ENCODE results near the gene FAM72A. TPM values are rescaled to one million over a fixed set of nuclear protein-coding genes. Genes with fewer than 3 reads are reported as not detected.
A peak's percentile ranks its signal among the peaks of the same experiment; 100 is the strongest.
"Not testable (repeated sequence)": the region's sequence is repeated elsewhere in the genome, so short reads cannot be mapped to it uniquely, and the experiment has no call there.

The FAM72A gene
- total and polyA plus RNA-seq, 8 donors = 3.9 to 7.7 (median 6.3) TPM

DNA sequence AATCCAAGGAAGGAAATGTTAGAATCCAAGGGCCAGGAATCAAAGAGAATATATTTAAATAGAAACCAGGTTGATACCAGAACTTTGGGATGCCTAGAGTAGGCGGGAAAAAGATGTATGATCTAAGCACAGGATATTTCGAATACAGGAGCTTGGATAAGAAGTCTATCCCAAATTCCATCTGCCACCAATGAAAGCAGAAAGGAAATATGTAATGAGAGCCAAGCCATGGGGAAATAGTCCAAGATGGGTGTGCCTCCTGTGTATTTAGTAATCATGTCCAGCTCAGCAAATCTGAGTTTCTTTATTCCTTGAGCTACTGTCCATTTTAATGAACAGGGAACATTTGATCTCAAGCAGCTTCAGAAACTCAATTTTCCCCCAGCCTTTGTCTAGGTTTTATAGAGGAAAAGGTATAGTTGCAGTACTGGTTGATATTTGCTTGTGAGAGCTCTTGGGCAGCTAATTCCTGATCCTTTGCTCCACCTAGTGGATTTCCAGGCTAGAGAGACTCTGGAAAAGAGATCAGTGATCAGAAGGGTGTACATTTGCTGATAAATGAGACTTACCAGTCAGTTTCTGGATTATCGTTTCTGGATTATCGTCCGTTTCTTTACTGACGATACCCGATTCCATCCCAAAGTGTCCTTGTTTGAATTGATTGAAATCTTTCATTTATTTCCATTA is 28.3 kb downstream of the FAM72A start:
- H3K9me3 ChIP-seq; H3K36me3 ChIP-seq; H3K4me1 ChIP-seq; intact Hi-C loops (cut with DNase I); H3K4me3 ChIP-seq; H3K27ac ChIP-seq; H3K27me3 ChIP-seq; DNase-seq: not testable (repeated sequence)
- peak; percentile 58 for ATAC-seq

DNA sequence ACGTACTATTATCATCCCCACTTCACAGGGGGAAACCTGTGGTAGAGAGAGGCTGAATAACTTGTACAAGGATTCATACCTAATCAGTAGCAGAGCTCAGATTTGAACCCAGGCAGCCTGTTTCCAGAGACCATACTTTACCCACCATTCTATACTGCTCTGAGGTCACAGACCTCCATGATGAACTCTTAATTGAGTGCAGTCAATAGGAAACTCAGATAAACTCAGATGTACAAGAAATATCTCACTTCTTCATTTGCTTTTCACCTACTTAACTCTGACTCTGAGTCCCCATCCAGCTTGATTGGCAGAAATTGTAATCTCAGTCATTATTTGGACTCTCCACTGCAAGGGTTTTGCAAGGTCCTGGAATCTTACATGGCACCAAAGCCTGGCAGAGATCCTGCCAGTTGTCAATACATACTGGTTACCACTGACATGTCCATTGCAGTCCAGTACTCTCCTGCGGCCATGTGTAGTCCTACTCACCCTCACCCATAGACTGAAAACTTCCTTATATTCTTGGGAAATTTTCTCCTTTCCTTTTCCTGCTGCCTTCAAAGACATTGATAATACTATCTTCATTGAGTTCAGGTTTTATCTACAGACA is 29.4 kb downstream of the FAM72A start:
- H3K9me3 ChIP-seq; DNase-seq; H3K36me3 ChIP-seq; ATAC-seq; H3K4me1 ChIP-seq; intact Hi-C loops (cut with DNase I); H3K27me3 ChIP-seq; H3K27ac ChIP-seq; H3K4me3 ChIP-seq: not testable (repeated sequence)

DNA sequence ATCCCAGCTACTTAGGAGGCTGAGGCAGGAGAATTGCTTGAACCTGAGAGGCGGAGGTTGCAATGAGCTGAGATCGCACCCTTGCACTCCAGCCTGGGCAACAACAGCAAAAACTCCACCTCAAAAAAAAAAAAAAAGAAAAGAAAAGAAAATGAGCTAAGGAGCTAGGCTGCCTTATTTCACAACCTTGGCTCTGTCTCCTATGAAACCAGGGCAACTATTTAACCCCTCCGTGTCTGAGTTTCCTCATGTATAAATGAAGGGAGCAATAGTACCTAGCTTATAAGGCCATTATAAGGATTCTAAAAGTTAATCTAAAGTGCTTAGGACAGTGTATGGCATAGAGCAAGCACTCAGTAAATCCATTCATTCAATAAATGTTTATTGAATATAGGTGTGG is 32.8 kb downstream of the FAM72A start:
- H3K4me3 ChIP-seq; H3K27ac ChIP-seq; H3K4me1 ChIP-seq; H3K9me3 ChIP-seq; H3K36me3 ChIP-seq; intact Hi-C loops (cut with DNase I); H3K27me3 ChIP-seq: not testable (repeated sequence)
- ATAC-seq = peak; percentile 11
- DNase-seq = peak in 2 of 4 donors; percentile 24 to 44

DNA sequence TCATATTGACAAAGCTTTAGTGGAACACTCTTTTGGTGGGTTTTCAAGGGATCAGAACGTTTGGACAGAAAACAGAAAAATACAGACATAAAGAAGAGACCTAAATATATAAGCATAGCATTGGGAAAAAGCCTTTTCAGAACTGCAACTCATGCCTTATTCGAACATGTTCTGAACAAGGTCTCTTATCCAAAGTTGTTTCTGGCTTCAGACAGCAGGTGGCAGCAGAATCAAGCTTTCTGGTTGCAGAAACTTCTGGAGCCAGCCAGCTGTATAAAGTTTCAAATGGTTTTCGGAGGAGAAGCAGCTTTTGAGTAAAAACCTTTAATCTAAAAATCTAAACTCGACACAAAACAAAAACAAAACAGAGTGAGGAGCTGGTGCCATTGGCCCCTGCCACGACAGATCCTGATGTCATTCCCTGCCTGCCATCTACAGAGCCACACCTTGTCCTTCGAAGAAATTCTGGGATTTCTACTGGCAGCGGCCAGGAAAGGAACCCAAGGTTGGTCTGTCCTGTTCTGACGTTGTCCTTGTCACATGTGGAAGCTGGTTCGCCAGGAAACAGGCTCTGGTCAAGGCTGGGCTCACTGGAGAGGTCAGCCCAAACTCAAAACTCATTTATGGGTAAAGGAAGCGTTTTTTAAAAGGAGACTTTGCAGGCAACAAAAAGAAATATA is 35.1 kb downstream of the FAM72A start:
- intact Hi-C loops (cut with DNase I); H3K27me3 ChIP-seq; H3K27ac ChIP-seq; H3K4me3 ChIP-seq; H3K9me3 ChIP-seq; H3K4me1 ChIP-seq; H3K36me3 ChIP-seq; DNase-seq: not testable (repeated sequence)
- peak; percentile 95 for ATAC-seq

DNA sequence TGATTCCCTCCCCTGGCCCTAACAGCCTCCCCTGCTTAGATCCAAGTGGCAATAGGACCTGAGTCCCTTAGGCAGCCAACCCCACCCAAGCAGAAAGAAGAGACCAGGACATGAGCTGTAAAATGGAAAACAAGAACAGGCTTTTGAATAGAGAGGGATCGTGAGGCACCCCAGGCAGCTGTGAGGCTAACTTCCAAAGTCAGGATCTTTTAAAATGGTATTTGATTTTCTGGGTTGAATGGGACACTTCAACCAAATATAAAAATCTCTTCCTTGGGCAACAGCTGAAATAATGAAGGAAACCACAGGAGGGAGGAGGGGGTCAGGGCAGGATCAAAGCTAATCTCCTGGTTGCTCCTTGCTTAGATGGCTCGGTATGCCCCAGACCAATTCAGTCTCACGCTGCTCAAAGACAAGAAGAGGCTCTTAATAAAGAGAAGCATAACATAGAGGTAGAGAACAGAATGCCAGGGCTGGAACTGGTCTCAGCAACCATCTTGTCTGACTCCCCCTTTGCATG is 56.8 kb downstream of the FAM72A start:
- Histone ChIP-seq H3K27me3 (no peaks in the 10 kb centered on the region), H3K4me1 (no peaks in the 10 kb centered on the region), H3K27ac (no peak overlapping the region), H3K4me3 (no peak overlapping the region), H3K36me3 (no peaks in the 10 kb centered on the region), H3K9me3 (no peaks in the 10 kb centered on the region)
- ATAC-seq = no peak
- no peak for DNase-seq
- TF ChIP-seq, protein P1, sequence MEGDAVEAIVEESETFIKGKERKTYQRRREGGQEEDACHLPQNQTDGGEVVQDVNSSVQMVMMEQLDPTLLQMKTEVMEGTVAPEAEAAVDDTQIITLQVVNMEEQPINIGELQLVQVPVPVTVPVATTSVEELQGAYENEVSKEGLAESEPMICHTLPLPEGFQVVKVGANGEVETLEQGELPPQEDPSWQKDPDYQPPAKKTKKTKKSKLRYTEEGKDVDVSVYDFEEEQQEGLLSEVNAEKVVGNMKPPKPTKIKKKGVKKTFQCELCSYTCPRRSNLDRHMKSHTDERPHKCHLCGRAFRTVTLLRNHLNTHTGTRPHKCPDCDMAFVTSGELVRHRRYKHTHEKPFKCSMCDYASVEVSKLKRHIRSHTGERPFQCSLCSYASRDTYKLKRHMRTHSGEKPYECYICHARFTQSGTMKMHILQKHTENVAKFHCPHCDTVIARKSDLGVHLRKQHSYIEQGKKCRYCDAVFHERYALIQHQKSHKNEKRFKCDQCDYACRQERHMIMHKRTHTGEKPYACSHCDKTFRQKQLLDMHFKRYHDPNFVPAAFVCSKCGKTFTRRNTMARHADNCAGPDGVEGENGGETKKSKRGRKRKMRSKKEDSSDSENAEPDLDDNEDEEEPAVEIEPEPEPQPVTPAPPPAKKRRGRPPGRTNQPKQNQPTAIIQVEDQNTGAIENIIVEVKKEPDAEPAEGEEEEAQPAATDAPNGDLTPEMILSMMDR (IDR thresholded peaks at IDR 0.05) = no peak
- intact Hi-C loops (cut with DNase I) = no loop called here

DNA sequence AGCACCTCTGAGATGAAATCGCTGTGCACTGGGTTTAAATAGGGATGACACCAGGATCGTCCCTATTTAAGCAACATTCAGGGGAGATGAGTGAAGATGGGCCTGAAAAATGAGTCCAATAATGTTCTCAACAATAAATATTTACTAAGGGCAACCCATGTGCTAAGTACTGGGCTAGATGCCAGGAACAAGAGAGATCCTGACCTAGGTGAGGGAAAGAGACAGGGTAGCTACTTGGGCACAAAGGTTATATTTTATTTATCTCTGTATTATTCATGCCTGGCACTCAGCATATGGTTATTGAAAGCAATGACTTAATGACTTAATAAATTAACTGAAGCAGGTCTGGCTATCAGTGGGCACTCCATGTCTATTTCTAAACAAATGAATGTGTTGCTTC is 58.0 kb downstream of the FAM72A start:
- no peak overlapping the region for H3K27ac ChIP-seq
- H3K36me3 ChIP-seq = no peaks in the 10 kb centered on the region
- H3K9me3 ChIP-seq = no peaks in the 10 kb centered on the region
- H3K4me3 ChIP-seq = no peak overlapping the region
- ATAC-seq = no peak
- TF ChIP-seq, protein P1 (IDR thresholded peaks at IDR 0.05) = no peak
- no peaks in the 10 kb centered on the region for H3K4me1 ChIP-seq
- peaks cover 0 to under 1% of the 10 kb centered on the region in 2 donors for H3K27me3 ChIP-seq
- DNase-seq = no peak
- intact Hi-C loops (cut with DNase I) = no loop called here

DNA sequence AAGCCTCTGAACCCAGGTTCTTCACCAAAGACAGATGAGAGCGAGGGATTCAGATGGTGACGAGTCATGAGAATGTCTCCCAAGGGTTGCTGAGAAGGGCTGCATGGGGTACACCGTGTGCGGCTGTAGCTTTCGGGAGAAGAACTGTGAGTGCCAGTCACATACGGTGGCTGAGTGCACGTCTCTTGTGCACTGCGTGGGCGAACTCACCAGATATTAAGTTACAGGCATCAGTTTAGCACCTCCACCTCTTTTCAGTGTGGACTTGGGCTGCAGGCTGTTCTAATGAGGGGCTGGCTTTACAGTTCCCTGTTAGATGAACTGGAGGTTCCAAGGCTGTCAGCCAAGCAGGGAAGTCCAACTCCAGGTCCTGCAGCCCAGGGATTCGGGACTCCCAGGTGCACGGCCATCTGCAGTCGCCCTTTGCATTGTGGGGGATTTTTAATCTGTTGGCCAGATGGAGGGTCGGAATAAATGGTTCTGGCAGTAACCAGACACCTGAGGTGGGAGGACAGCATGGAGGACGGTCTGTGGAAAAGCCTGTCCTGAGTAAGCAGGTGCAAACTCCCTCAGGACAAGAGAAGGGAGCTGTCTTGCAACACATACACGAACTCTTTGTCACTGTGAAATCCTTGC is 59.0 kb downstream of the FAM72A start:
- peaks cover 0 to 10% of the 10 kb centered on the region in 2 donors for H3K27me3 ChIP-seq
- no peaks in the 10 kb centered on the region for H3K36me3 ChIP-seq
- intact Hi-C loops (cut with DNase I) = no loop called here
- no peak for DNase-seq
- H3K9me3 ChIP-seq = no peaks in the 10 kb centered on the region
- no peak overlapping the region for H3K27ac ChIP-seq
- no peak overlapping the region for H3K4me3 ChIP-seq
- H3K4me1 ChIP-seq = no peaks in the 10 kb centered on the region
- TF ChIP-seq, protein P1 (IDR thresholded peaks at IDR 0.05) = no peak
- ATAC-seq = no peak
